ENCODE measurements around the gene FCRL5.
"Not testable (repeated sequence)": the region's sequence is repeated elsewhere in the genome, so short reads cannot be mapped to it uniquely, and the experiment has no call there.

The FCRL5 gene

GRCh38 chr1:157487096-157487495 lies 65.2 kb downstream of the FCRL5 start:
- no peak for DNase-seq

GRCh38 chr1:157486400-157486799 lies 65.9 kb downstream of the FCRL5 start:
- DNase-seq, result not testable (repeated sequence)

GRCh38 chr1:157485793-157486192 lies 66.5 kb downstream of the FCRL5 start:
- no peak for DNase-seq

GRCh38 chr1:157484573-157484972 lies 67.7 kb downstream of the FCRL5 start:
- DNase-seq, result no peak

- no peak for DNase-seq
Observed at GRCh38 chr1:157483635-157484034, 68.7 kb downstream of the FCRL5 start.

- no peak for DNase-seq
Observed at GRCh38 chr1:157482717-157483116, 69.6 kb downstream of the FCRL5 start.

- DNase-seq, result no peak
Observed at GRCh38 chr1:157482174-157482573, 70.1 kb downstream of the FCRL5 start.

GRCh38 chr1:157478030-157478429 lies 74.3 kb downstream of the FCRL5 start:
- no peak for DNase-seq

GRCh38 chr1:157477419-157477818 lies 74.9 kb downstream of the FCRL5 start:
- no peak for DNase-seq

GRCh38 chr1:157472959-157473358 lies 79.4 kb downstream of the FCRL5 start:
- DNase-seq, result no peak

- DNase-seq, result no peak
Observed at GRCh38 chr1:157472056-157472701, 80.1 kb downstream of the FCRL5 start.

- no peak for DNase-seq
Observed at GRCh38 chr1:157471531-157471930, 80.8 kb downstream of the FCRL5 start.

GRCh38 chr1:157469752-157470675 lies 82.3 kb downstream of the FCRL5 start:
- no peak for DNase-seq

- no peak for DNase-seq
Observed at GRCh38 chr1:157469300-157469699, 83.0 kb downstream of the FCRL5 start.

GRCh38 chr1:157466011-157466410 lies 86.3 kb downstream of the FCRL5 start:
- DNase-seq, result no peak

All from 8988T (cell line).